ENCODE results near the gene PTPRT. TPM values are rescaled to one million over a fixed set of nuclear protein-coding genes. Genes with fewer than 3 reads are reported as not detected.

The PTPRT gene
- total and polyA plus RNA-seq, 4 donors = 0.14 to 2.8 (median 0.40) TPM

DNA sequence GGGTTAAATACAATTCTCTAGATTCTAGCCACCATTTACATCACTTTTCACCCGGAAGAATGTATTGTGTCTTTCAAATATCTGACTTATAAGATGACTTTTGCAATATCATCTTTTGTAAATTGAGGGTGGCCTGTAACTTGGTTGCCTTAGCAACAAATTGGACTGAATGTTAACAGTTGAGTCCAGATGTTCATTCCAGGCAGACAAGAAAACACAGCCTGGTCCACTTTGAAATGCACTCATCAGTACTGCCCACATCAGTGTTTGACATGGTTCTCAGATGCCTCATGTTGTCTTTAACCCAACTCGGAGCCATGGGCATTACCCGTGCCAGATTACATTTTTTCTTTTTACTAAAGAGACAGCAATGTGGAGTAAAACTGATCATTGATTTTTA, 789.9 kb downstream of the PTPRT start (continued):
- TF ChIP-seq, protein P1, sequence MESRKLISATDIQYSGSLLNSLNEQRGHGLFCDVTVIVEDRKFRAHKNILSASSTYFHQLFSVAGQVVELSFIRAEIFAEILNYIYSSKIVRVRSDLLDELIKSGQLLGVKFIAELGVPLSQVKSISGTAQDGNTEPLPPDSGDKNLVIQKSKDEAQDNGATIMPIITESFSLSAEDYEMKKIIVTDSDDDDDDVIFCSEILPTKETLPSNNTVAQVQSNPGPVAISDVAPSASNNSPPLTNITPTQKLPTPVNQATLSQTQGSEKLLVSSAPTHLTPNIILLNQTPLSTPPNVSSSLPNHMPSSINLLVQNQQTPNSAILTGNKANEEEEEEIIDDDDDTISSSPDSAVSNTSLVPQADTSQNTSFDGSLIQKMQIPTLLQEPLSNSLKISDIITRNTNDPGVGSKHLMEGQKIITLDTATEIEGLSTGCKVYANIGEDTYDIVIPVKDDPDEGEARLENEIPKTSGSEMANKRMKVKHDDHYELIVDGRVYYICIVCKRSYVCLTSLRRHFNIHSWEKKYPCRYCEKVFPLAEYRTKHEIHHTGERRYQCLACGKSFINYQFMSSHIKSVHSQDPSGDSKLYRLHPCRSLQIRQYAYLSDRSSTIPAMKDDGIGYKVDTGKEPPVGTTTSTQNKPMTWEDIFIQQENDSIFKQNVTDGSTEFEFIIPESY (IDR thresholded peaks at IDR 0.05) = no peak

DNA sequence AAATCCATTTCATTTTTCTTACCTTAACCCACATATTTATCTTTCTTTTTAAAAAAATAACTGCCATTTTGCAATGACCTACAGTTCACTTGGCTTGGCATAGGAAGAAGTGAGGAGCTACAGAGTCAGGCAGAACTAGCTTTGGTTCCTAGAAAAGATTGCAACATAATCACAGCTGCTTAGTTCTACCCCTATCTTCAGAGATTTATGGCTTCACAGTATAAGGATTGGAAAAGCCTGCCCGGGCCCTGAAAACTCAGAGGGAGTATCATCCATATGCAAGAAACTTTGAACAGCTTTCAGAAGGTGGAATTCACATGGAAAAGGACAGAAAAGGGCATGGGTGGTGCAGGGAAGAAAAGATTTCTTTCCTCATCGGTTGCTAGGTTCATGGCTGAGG, 797.3 kb downstream of the PTPRT start:
- Histone ChIP-seq H3K4me1 (ENCODE audit: control insufficient read depth in 4 of 4, insufficient read depth in 4 of 4, low read length in 3 of 4) (no peaks in the 10 kb centered on the region), H3K27me3 (ENCODE audit: control insufficient read depth in 4 of 4, insufficient read depth in 4 of 4, low read length in 3 of 4) (no peaks in the 10 kb centered on the region), H3K36me3 (ENCODE audit: control insufficient read depth in 4 of 4, insufficient read depth in 3 of 4, low read depth in 1 of 4, low read length in 3 of 4) (no peaks in the 10 kb centered on the region), H3K9ac (ENCODE audit: low read depth in 1 of 2, low read length in 2 of 2) (no peak overlapping the region), H3K9me3 (ENCODE audit: control insufficient read depth in 4 of 4, low read length in 3 of 4) (no peaks in the 10 kb centered on the region), H3K27ac (ENCODE audit: low read depth in 1 of 2, low read length in 2 of 2) (no peak overlapping the region), H3K4me3 (ENCODE audit: low read depth in 1 of 3, low read length in 3 of 3) (no peak overlapping the region)
- no peak for DNase-seq (ENCODE audit: low spot score)
- WGBS = 46% methylated on average over 2 of the region's 2 CpGs
- no peak for TF ChIP-seq JUND (IDR thresholded peaks at IDR 0.05)
- TF ChIP-seq, protein P2, sequence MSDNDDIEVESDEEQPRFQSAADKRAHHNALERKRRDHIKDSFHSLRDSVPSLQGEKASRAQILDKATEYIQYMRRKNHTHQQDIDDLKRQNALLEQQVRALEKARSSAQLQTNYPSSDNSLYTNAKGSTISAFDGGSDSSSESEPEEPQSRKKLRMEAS (IDR thresholded peaks at IDR 0.05) = no peak
- TF ChIP-seq, protein P1 (IDR thresholded peaks at IDR 0.05) = no peak
- TF ChIP-seq GABPA (IDR thresholded peaks at IDR 0.05 in 1 of 2, conservative IDR thresholded peaks at IDR 0.05 in 1 of 2) = no peak
- TF ChIP-seq NR2F2 (IDR thresholded peaks at IDR 0.05) = no peak
- TF ChIP-seq HNF4A (conservative IDR thresholded peaks at IDR 0.05) = no peak
- no peak for TF ChIP-seq RAD21 (IDR thresholded peaks at IDR 0.05)
- TF ChIP-seq FOXA1 (IDR thresholded peaks at IDR 0.05) = no peak
- TF ChIP-seq, protein P3, sequence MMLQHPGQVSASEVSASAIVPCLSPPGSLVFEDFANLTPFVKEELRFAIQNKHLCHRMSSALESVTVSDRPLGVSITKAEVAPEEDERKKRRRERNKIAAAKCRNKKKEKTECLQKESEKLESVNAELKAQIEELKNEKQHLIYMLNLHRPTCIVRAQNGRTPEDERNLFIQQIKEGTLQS (IDR thresholded peaks at IDR 0.05) = no peak
- TF ChIP-seq, protein P4, sequence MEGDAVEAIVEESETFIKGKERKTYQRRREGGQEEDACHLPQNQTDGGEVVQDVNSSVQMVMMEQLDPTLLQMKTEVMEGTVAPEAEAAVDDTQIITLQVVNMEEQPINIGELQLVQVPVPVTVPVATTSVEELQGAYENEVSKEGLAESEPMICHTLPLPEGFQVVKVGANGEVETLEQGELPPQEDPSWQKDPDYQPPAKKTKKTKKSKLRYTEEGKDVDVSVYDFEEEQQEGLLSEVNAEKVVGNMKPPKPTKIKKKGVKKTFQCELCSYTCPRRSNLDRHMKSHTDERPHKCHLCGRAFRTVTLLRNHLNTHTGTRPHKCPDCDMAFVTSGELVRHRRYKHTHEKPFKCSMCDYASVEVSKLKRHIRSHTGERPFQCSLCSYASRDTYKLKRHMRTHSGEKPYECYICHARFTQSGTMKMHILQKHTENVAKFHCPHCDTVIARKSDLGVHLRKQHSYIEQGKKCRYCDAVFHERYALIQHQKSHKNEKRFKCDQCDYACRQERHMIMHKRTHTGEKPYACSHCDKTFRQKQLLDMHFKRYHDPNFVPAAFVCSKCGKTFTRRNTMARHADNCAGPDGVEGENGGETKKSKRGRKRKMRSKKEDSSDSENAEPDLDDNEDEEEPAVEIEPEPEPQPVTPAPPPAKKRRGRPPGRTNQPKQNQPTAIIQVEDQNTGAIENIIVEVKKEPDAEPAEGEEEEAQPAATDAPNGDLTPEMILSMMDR (IDR thresholded peaks at IDR 0.05; ENCODE audit: low read depth, low read length, missing input control) = no peak
- TF ChIP-seq HNF4G (IDR thresholded peaks at IDR 0.05) = no peak
- TF ChIP-seq YY1 (IDR thresholded peaks at IDR 0.05) = no peak
- TF ChIP-seq TAF1 (conservative IDR thresholded peaks at IDR 0.05) = no peak
- TF ChIP-seq EGR1 (IDR thresholded peaks at IDR 0.05; ENCODE audit: low read depth in 2 of 2) = no peak
- TF ChIP-seq FOXA2 (IDR thresholded peaks at IDR 0.05) = no peak
- TF ChIP-seq, protein P5, sequence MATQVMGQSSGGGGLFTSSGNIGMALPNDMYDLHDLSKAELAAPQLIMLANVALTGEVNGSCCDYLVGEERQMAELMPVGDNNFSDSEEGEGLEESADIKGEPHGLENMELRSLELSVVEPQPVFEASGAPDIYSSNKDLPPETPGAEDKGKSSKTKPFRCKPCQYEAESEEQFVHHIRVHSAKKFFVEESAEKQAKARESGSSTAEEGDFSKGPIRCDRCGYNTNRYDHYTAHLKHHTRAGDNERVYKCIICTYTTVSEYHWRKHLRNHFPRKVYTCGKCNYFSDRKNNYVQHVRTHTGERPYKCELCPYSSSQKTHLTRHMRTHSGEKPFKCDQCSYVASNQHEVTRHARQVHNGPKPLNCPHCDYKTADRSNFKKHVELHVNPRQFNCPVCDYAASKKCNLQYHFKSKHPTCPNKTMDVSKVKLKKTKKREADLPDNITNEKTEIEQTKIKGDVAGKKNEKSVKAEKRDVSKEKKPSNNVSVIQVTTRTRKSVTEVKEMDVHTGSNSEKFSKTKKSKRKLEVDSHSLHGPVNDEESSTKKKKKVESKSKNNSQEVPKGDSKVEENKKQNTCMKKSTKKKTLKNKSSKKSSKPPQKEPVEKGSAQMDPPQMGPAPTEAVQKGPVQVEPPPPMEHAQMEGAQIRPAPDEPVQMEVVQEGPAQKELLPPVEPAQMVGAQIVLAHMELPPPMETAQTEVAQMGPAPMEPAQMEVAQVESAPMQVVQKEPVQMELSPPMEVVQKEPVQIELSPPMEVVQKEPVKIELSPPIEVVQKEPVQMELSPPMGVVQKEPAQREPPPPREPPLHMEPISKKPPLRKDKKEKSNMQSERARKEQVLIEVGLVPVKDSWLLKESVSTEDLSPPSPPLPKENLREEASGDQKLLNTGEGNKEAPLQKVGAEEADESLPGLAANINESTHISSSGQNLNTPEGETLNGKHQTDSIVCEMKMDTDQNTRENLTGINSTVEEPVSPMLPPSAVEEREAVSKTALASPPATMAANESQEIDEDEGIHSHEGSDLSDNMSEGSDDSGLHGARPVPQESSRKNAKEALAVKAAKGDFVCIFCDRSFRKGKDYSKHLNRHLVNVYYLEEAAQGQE (IDR thresholded peaks at IDR 0.05) = no peak

All from liver (tissue), 9 donors.